Endothelial cell of umbilical vein (primary cell): ENCODE data around the gene NKAIN4.

Experiments used
- CTCF ChIP-seq, 2 donors: IDR thresholded peaks; 1 replicate in 1 of 2; 2 replicates in 1 of 2; pipeline ENCODE4 v1.5.1; 2011; ENCODE audit warnings: low read length in 2 of 2, mild to moderate bottlenecking in 2 of 2, moderate library complexity in 2 of 2, control low read depth in 1 of 2, inconsistent platforms in 1 of 2, low read depth in 1 of 2; ENCODE audit not compliant: insufficient read depth in 1 of 2; ENCODE audit errors: extremely low read depth in 1 of 2
- EZH2 ChIP-seq: IDR thresholded peaks from 2 replicates; pipeline ENCODE4 v1.6.1; 2012; ENCODE audit warnings: borderline replicate concordance, low read depth, mild to moderate bottlenecking, moderate library complexity, low read length, inconsistent platforms; ENCODE audit not compliant: severe bottlenecking
- GATA2 ChIP-seq: IDR thresholded peaks from 2 replicates; pipeline ENCODE4 v1.7.0; 2011; ENCODE audit warnings: low read depth, mild to moderate bottlenecking, moderate library complexity, mixed read lengths, low read length; ENCODE audit not compliant: insufficient read length, insufficient read depth
- JUN ChIP-seq: IDR thresholded peaks from 2 replicates; pipeline ENCODE4 v1.6.1; 2011; ENCODE audit warnings: borderline replicate concordance, low read depth; ENCODE audit not compliant: insufficient read length, insufficient read depth
- MAX ChIP-seq: IDR thresholded peaks from 2 replicates; pipeline ENCODE4 v1.6.1; 2011; ENCODE audit not compliant: insufficient read depth, insufficient read length
- MYC ChIP-seq: IDR thresholded peaks from one replicate; pipeline ENCODE4 v1.6.1; 2011; ENCODE audit warnings: mild to moderate bottlenecking, low read depth, low read length
- POLR2A ChIP-seq: IDR thresholded peaks from 2 replicates; pipeline ENCODE4 v1.6.1; 2012; ENCODE audit warnings: low read depth, mild to moderate bottlenecking, control low read depth, low read length
- POLR2AphosphoS5 ChIP-seq: IDR thresholded peaks from 2 replicates; pipeline ENCODE4 v1.6.1; 2012; ENCODE audit warnings: low read depth, mild to moderate bottlenecking, control low read depth, low read length, moderate library complexity; ENCODE audit not compliant: insufficient read depth

GRCh38 chr20:63282946-63283345 lies 28.7 kb upstream of the NKAIN4 start:
- TF ChIP-seq POLR2A, result no peak
- TF ChIP-seq JUN, result no peak
- no peak for TF ChIP-seq CTCF (IDR thresholded peaks at IDR 0.05; ENCODE audit: extremely low read depth in 1 of 2, insufficient read depth in 1 of 2, low read depth in 1 of 2, low read length in 2 of 2)
- TF ChIP-seq EZH2, result no peak
- TF ChIP-seq MAX, result no peak
- TF ChIP-seq MYC, result no peak
- no peak for TF ChIP-seq GATA2
- no peak for TF ChIP-seq POLR2AphosphoS5
